Islet of Langerhans (tissue), 1 donor: ENCODE results near the gene PROSER3.
"Not testable (repeated sequence)": the region's sequence is repeated elsewhere in the genome, so short reads cannot be mapped to it uniquely, and the experiment has no call there.

Source experiments
- FAIRE-seq: peaks from one replicate; lab custom pipeline; 2011; peaks lifted over from hg19 to GRCh38; lab: Jason Lieb, UNC

PROSER3 gene

GRCh38 chr19:35793381-35794165 is 35.6 kb downstream of the PROSER3 start:
- FAIRE-seq: no peak

- FAIRE-seq: not testable (repeated sequence)
Observed at GRCh38 chr19:35795564-35795963, 37.6 kb downstream of the PROSER3 start.

- no peak for FAIRE-seq
Observed at GRCh38 chr19:35796645-35797542, 38.9 kb downstream of the PROSER3 start.

DNA sequence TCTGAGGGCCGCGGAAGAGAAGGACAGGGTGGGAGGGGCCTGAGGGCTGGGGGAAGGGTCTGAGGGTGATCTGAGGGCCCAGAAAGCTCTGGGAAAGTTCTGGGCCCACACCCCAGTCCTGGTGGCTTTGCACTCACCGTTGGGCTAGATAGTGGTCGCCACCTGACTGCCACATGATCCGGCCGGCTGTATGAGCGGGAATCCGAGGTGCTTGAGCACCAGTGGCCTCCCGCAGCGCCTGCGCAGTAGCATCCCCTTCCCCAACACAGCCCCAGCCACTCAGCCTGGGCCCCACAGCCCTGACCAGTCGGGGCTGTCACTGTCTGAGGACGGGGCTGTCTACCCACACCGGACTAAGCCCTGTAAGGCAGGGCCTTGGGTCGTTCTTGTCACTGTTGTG is 39.7 kb downstream of the PROSER3 start:
- FAIRE-seq: no peak

GRCh38 chr19:35801828-35802227 is 43.9 kb downstream of the PROSER3 start:
- FAIRE-seq: no peak

DNA sequence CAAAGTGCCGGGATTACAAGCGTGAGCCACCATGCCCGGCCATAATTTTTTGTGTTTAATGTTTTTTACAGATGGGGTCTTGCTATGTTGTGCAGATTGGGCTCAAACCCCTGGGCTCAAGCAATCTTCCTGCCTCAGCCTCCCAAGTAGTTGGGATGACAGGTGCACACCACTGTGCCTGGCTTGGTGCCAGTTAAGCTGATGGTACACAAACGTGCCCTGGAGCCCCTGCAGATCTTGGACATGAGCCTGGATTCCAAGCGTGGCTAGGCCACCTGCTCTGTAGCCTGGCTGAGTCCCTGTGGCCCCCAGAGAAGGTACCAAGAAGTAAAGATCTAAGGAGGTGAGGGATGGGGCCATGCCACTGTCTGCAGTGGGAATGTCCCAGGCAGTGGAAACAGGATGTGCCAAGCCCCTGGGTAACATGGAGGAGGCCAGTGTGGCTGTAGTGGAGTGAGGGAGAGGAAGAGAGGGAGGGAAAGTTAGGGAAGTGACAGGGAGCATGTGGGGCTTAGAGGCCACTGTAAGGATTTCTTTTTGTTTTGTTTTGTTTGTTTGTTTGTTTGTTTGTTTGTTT is 47.6 kb downstream of the PROSER3 start:
- no peak for FAIRE-seq

DNA sequence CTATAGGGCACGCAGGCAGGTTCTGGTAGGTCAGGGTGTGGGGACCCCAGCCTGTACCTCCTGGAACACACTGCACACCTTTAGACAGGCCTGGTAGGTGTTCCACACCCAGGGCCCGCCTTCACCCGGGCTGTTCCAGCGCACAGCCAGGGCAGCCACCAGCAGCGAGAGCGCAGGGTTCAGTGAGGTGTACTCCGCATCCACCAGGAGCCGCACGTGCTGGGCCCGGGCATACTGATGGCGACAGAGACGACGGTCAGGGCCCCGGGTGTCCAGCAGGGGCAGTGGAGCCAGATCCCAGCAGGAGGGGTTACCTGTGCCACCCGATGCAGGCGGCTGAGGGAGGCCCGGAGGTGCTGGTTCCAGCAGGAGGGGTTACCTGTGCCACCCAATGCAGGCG is 48.6 kb downstream of the PROSER3 start:
- no peak for FAIRE-seq

DNA sequence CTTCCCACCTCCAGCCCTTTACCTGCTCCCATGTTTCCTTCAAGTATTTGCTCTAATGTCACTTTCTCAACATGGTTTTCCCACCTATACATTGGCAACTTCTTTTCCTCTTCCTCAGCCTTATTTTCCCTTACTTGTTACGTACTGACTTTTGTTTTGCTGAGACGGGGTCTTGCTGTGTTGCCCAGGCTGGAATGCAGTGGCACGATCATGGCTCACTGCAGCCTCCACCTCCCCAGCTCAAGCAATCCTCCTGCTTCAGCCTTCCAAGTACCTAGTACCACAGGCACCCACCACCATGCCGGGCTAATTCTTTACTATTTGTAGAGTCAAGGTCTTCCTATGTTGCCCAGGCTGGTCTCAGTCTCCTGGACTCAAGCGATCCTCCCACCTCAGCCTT is 49.7 kb downstream of the PROSER3 start:
- no peak for FAIRE-seq

- no peak for FAIRE-seq
Observed at GRCh38 chr19:35811317-35812219, 53.6 kb downstream of the PROSER3 start.

DNA sequence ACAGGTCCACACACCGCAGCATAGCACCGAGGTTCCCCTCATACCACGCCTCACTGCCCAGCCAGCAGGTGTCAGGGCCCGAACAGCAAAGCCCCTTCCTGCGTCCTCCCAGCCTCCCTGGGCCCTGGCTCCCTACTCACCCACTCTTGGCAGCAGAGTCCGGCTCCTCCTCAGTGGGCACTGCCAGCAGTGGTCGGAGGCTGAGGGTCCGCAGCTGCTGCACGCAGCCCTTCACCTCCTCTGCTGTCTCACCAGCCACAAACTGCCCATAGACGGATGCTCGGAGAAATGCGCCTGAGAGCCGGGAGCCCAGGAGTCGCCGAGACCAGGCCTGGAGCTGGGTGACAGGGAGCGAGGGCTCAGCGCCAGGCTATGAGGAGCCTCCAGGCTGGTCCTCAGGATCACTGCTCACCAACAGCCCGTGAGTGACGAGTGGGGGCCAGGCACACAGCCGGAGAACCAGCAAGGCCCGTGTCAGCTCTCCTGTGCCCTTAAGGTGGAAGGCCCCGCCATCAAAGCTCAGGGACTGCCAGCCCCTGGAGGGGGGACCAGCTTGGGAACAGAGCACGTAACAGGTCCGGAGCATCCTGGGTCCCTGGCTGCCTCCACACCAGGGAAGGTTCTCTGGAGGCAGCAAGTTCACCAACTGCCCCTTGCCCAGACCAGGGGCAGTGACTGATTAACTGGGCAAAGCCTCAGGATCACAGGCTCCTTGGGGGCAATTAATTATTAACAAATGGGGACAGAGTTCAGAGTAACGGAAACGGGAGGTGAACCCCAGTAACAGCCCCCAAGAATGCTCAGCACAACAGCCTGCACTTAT is 54.5 kb downstream of the PROSER3 start, which contains the start of gene PRODH2:
PRODH2 (minus strand) TSS at position 626 of the 823 bp plus-strand sequence; CDS start at position 586, 40 bp downstream.
- no peak for FAIRE-seq

DNA sequence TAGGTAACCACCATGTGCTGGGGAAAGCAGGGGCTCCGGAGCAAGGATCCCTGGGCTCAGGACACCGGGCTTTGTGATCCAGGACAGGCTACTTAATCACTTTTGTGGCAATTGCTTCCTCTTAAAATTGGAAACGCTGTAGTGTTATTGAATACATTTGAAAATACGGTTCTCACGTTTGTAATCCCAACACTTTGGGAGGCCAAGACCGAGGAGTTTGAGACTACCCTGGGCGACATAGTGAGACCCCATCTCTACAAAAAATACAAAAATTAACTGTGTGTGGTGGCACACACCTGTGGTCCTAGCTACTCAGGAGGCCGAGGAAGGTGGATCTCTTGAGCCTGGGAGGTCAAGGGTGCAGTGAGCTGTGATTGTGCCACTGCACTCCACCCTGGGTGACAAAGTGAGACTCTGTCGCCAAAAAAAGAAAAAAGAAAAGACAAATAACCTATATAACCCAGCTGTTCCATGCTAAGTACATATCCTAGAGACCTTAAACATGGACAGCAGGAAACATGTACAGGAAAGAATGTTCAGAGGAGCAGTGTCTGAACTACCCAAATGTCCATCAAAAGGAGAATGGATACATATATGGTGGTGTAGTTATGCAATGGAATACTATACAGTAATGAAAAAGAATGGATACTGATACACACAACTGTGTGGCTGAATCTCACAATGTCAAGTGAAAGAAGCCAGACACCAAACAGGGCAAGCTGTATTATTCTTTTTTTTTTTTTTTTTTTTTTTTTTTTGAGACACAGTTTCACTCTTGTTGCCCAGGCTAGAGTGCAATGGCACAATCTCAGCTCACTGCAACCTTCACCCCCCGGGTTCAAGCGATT is 55.3 kb downstream of the PROSER3 start:
- FAIRE-seq: no peak

DNA sequence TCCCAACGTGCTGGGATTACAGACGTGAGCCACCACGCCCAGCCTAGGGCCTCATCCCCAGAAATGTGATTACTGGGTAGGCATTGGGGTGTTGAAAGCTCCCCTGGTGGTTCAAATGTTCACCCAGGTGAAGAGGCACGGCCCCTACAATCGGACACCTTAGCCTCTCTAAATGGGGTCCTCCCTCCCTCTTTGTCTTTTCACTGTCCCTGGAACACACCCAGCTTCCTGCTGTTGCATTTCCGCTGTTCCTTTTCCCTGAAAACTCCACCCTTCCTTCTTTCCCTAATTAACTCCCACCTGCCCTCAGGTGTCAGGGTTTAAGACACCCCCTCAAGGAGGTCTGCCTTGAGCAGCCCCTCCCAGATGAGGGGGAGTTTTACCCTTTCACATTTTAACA is 58.3 kb downstream of the PROSER3 start:
- FAIRE-seq: no peak

DNA sequence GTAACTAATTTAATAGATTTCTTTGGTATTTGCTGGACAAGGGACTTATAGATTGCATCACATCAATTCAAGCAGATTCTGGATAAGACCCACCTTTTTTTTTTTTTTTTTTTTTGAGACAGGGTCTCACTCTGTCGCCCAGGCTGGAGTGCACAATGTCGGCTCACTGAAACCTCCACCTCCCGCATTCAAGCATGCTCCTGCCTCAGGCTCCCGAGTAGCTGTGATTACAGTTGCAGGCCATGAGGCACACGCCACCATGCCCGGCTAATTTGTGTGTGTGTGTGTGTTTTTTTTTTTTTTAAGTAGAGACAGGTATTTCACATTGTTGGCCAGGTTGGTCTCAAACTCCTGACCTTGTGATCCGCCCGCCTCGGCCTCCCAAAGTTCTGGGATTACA is 58.9 kb downstream of the PROSER3 start:
- no peak for FAIRE-seq

GRCh38 chr19:35818445-35818844 is 60.5 kb downstream of the PROSER3 start:
- FAIRE-seq: no peak
